Measurements from ENCODE around the gene CLDN9.

The CLDN9 gene

GRCh38 chr16:3003582-3004270 is 9.0 kb upstream of the CLDN9 start (continued):
- TF ChIP-seq ZNF280D (tag by site-specific recombination; IDR thresholded peaks at IDR 0.05) = no peak
- TF ChIP-seq EGR2 (tag by site-specific recombination; IDR thresholded peaks at IDR 0.05; ENCODE audit: low read depth) = no peak
- TF ChIP-seq SCRT2 (tag by site-specific recombination; IDR thresholded peaks at IDR 0.05) = no peak
- no peak for TF ChIP-seq ZNF555 (tag by site-specific recombination; conservative IDR thresholded peaks at IDR 0.05)
- peak; percentile 96 for TF ChIP-seq CTCF (tag by site-specific recombination; IDR thresholded peaks at IDR 0.05)
- TF ChIP-seq ZNF558 (tag by site-specific recombination; IDR thresholded peaks at IDR 0.05) = peak; percentile 91
- peak; percentile 77 for TF ChIP-seq SP3 (tag by site-specific recombination; IDR thresholded peaks at IDR 0.05)
- TF ChIP-seq ZNF585B (tag by site-specific recombination; IDR thresholded peaks at IDR 0.05) = no peak
- TF ChIP-seq ZNF768 (tag by site-specific recombination; IDR thresholded peaks at IDR 0.05) = no peak
- TF ChIP-seq ZNF580 (tag by site-specific recombination; IDR thresholded peaks at IDR 0.05) = peak; percentile 97
- TF ChIP-seq ZNF214 (tag by site-specific recombination; IDR thresholded peaks at IDR 0.05; ENCODE audit: borderline replicate concordance) = no peak

- CTCF ChIA-PET = interaction anchor here (0.7 to 9.6 kb wide), 13 partner anchors 11 to 946 kb away, joined by 3 to 149 read pairs (median 5); partner anchors contain the start of gene TNFRSF12A
- POLR2A ChIA-PET = interaction anchor here (0.7 to 12.4 kb wide), 9 partner anchors 19 to 130 kb away, joined by 3 to 247 read pairs (median 3); partner anchors contain the start of genes CLDN6, HCFC1R1, PAQR4 and PKMYT1
- H3K4me3 ChIP-seq (ENCODE audit: low read depth, low read length) = peak overlapping the region; percentile 44
- H3K27ac ChIP-seq (ENCODE audit: extremely low read depth, low read depth, low read length) = no peak overlapping the region
- no peaks in the 10 kb centered on the region for H3K9me3 ChIP-seq (ENCODE audit: control insufficient read depth, insufficient read depth, low read depth, low read length)
- no peaks in the 10 kb centered on the region for H3K4me1 ChIP-seq (ENCODE audit: control insufficient read depth, insufficient read depth, low read length)
- TF ChIP-seq PRDM1 (tag by site-specific recombination; IDR thresholded peaks at IDR 0.05) = no peak
- TF ChIP-seq ZNF280C (tag by site-specific recombination; IDR thresholded peaks at IDR 0.05) = no peak
- no peak for TF ChIP-seq ZNF2 (tag by site-specific recombination; IDR thresholded peaks at IDR 0.05)
- TF ChIP-seq ZNF324 (tag by site-specific recombination; IDR thresholded peaks at IDR 0.05) = no peak
- TF ChIP-seq ZNF529 (tag by site-specific recombination; IDR thresholded peaks at IDR 0.05; ENCODE audit: insufficient replicate concordance) = no peak
- TF ChIP-seq PRDM4 (tag by site-specific recombination; IDR thresholded peaks at IDR 0.05) = no peak
- no peak for TF ChIP-seq KLF8 (tag by site-specific recombination; IDR thresholded peaks at IDR 0.05)
- no peak for TF ChIP-seq ZNF560 (tag by site-specific recombination; IDR thresholded peaks at IDR 0.05; ENCODE audit: borderline replicate concordance)
- TF ChIP-seq BCL11B (tag by site-specific recombination; IDR thresholded peaks at IDR 0.05; ENCODE audit: low read depth) = no peak
- TF ChIP-seq ZNF157 (tag by site-specific recombination; IDR thresholded peaks at IDR 0.05) = no peak
- TF ChIP-seq SP2 (tag by site-specific recombination; IDR thresholded peaks at IDR 0.05) = no peak
- H3K36me3 ChIP-seq (ENCODE audit: control insufficient read depth in 2 of 2, insufficient read depth in 1 of 2, low read length in 2 of 2) = no peaks in the 10 kb centered on the region
Observed at GRCh38 chr16:3004319-3004718, 8.4 kb upstream of the CLDN9 start.

Measured in HEK293 (cell line).